Activated CD4-positive, CD25-positive, alpha-beta regulatory T cell treated with anti-CD3 and anti-CD28 coated beads, Interleukin-2, amount 50 U/mL, for 72 hours (primary cell): ENCODE data around the gene PPP1R14B.

ENCODE experiments used
- DNase-seq: peaks from one replicate; pipeline ENCODE4 v3.0.0; 2021

The PPP1R14B gene

GRCh38 chr11:64208086-64208795 is 38.5 kb downstream of the PPP1R14B start:
- DNase-seq: no peak

GRCh38 chr11:64207256-64208085 is 39.3 kb downstream of the PPP1R14B start:
- DNase-seq: peak; percentile 76

GRCh38 chr11:64206457-64207255 is 40.1 kb downstream of the PPP1R14B start, which contains the start of gene FERMT3:
Gene FERMT3 (plus strand): TSS chr11:64206721. CDS start chr11:64207365, 644 bp downstream.
- DNase-seq: peak; percentile 65

- peak; percentile 55 for DNase-seq
Measured at GRCh38 chr11:64204464-64204989, 42.2 kb downstream of the PPP1R14B start.

GRCh38 chr11:64204080-64204440 is 42.7 kb downstream of the PPP1R14B start:
- no peak for DNase-seq

GRCh38 chr11:64203421-64204079 is 43.2 kb downstream of the PPP1R14B start:
- no peak for DNase-seq

- DNase-seq: no peak
Measured at GRCh38 chr11:64202992-64203391, 43.8 kb downstream of the PPP1R14B start.

- no peak for DNase-seq
Measured at GRCh38 chr11:64201543-64201942, 45.2 kb downstream of the PPP1R14B start.

GRCh38 chr11:64198511-64198910 is 48.2 kb downstream of the PPP1R14B start:
- DNase-seq: no peak

GRCh38 chr11:64196626-64197025 is 50.1 kb downstream of the PPP1R14B start:
- no peak for DNase-seq
